CD4-positive, alpha-beta T cell treated with Interleukin-12 subunit alpha and Interleukin-12 subunit beta, for 1 hour (primary cell): Measurements from ENCODE around the gene CDO1.

ENCODE experiments used
- DNase-seq: peaks from one replicate; pipeline ENCODE4 v3.0.0-alpha.2; 2020

CDO1 gene

DNA sequence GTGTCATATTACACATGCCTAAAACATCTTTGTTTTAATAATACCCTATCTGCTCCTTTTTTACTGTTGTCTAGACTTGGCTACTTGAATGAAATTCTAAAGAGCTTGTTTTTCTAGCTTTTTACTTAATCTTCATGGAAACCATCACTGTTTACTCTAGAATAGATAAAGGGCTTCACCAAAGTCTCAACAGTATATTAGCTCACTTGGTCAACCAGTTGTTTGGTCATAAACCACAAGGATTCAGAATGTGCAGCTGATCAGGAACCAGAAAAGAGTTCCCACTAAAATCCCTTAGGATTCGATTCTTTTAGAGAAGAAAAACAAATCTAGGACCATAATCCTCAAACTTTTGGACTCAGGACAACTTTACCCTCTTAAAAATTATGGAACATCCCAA is 38.0 kb downstream of the CDO1 start:
- DNase-seq: no peak

DNA sequence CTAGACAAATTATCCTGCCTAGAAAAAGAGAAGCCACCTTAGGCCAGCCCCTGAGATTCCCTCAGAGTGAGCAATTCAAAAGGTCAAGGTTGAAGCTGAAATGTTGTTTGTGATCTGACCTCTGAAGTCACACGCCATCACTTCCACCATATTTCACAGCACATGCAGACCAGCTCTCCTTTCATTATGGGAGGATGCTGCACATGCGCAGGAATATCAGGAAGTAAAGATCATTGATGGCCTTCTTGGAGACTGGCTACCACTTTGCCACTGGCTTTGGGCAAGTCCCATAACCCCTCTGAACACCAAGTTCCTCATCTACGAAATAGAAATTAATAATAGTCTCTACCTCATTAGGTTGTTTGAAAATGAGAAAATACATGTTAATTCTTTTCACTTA is 39.5 kb downstream of the CDO1 start:
- DNase-seq: no peak

GRCh38 chr5:115775999-115776398 is 40.5 kb downstream of the CDO1 start:
- no peak for DNase-seq

- DNase-seq: no peak
These were observed 41.8 kb downstream of the CDO1 start for GRCh38 chr5:115774684-115775083.

DNA sequence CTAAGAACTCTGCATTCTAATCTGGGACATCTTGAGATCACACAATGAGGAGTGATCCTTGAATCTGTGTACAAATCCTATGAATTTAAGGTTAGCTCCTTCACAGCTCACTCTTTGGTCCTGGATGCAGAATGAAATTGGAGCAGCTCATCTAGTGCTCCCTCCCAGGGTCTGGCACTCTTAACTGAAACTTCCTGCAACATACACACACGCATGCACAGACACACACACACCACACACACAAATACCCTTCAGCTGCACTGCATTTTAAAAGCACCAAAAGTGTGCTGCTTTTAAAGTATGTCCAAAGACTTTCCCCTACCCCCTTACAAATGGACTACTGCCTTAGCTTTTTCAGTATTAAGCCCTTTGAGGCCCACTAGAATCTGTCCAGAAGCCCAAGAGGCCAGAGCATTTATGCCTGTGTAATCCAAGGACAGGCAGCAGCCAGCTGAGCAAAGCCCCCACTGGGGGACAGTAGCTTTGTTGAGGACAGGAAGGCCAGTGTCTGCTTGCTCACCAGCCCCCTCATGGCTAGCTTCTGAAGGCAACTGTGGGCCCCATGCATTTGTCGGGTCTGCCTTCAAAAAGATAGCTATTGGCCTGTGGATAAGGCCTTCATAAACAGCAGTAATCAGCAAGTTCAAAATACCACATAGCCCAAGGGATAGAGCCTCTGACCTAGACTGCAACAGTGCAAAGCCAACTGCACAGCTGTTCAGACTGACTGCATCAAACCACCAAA is 43.6 kb downstream of the CDO1 start:
- DNase-seq: no peak

DNA sequence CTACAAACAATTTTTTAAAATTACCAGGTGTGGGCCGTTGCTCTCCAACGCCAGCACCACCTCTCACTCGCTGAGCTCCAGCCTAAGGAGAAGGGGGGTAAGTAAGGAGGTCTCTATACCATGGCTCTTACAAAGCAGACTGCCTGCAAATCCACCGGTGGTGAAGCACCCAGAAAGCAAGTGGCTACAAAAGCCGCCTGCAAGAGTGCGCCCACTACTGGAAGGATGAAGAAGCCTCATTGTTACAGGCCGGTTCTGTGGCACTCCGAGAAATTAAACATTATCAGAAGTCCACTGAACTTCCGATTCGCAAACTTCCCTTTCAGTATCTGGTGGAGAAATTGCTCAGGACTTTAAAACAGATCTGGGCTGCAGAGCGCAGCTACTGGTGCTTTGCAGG is 46.0 kb downstream of the CDO1 start:
- no peak for DNase-seq

GRCh38 chr5:115767424-115767823 is 49.0 kb downstream of the CDO1 start:
- no peak for DNase-seq

DNA sequence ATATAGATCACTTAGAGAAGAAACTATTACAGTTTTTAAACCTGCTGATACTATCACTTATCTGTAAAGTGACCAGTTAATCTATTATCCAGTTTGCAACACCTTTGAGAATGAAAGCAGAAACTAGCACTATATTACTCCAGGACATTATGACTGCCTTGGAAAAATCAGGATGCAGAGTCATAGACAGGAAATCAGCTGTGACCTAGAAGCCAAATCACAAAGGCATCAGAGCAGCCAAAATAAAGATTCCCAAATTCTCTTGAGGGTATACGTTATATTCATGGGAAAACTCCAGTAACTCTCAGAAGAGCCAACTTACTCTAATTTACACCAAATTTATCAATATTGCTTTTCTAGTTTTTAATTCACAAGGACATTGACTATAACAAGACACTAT is 49.9 kb downstream of the CDO1 start:
- no peak for DNase-seq

DNA sequence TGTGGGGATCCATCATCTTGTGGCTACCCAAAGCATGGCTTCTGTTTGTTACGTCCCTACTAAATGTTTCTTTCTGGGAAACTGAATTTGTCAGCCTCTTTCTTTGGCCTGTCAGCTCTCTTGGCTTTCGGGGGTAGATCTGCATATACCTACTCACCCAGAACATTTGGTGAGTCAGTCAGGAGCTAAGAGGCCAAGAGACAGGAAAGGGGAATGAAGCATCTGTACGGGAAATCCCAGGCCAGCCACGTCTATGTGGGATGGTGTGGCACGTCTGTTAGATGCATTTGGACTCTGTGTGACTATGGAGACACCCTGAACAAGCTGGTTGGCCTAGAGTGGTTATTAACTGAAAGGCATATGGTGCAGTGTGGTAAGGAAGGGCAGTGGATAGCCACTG is 58.1 kb downstream of the CDO1 start:
- no peak for DNase-seq

DNA sequence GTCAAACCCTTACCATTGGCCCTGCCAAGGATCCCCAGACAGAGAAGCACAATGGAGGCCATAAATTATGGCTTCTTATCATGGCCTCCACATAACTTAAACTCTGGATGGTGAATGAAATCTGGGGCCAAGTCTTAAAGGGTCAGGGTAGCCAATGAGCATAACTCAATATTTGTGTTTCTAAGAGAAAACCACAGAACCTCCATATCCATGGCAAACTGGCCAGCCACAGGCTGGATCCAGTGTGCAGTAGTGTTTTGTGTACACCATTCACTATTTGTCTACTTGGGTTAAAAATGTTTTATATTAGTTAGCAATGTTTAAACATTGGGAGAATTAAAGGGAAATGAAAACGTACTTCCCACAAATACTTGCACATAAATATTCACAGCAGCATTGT is 60.8 kb downstream of the CDO1 start:
- no peak for DNase-seq
